ENCODE results near the gene ABLIM2. TPM values are rescaled to one million over a fixed set of nuclear protein-coding genes. Genes with fewer than 3 reads are reported as not detected.

ABLIM2 gene
- total and polyA plus RNA-seq, 2 of the 13 experiments (the other 11 are each of a cell fraction or from before 2014, with no cell fraction given): 0.20 to 0.37 TPM

DNA sequence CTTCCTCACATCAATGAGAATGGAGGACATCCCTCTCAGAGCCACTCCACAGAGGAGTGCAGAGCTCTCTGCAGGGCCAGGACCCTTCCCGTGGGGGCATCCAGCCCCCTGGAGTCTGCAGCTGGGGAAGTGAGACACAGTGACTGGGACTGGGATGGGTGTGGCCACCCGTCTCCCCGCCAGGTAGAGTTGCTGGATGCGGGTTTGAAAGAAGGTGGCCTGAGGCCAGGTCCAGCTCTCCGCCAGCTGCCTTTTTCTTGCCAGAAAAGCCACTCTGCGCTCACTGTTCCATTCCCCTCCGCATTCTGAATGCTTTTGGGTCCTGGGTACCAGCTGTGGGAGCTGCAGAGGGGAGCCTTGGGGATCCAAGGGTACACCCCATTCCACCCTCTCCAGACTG, 82.6 kb downstream of the ABLIM2 start:
- DNase-seq (ENCODE audit: low spot score): no peak
- 53% methylated on average over 2 of the region's 7 CpGs for WGBS (ENCODE audit: low lambda C conversion rate)
- H3K79me2 ChIP-seq (ENCODE audit: insufficient read depth, low read length): no peaks in the 10 kb centered on the region
- no peaks in the 10 kb centered on the region for H3K36me3 ChIP-seq (replicated peaks in 1 of 2; ENCODE audit: control insufficient read depth in 1 of 2, insufficient read depth in 2 of 2, low read length in 2 of 2)
- H3K27ac ChIP-seq (ENCODE audit: extremely low read length, insufficient read depth, low read length): no peak overlapping the region
- ATAC-seq: no peak
- no peak overlapping the region for H3K4me3 ChIP-seq (replicated peaks in 1 of 3; ENCODE audit: insufficient read depth in 1 of 3, low read depth in 2 of 3, low read length in 3 of 3)
- in situ Hi-C loops (cut with HindIII; ENCODE audit: extremely low pct_ligation_motif_present, low pct_unique_long_range_greater_than_20kb): no loop called here
- intact Hi-C loops (cut with micrococcal nuclease; ENCODE audit: unreplicated experiment): no loop called here
- H3K9me3 ChIP-seq (ENCODE audit: low read length): no peaks in the 10 kb centered on the region
- no peak overlapping the region for H3K4me2 ChIP-seq (ENCODE audit: low read depth, low read length)
- BruUV-seq (replicated peaks): no TSS peak
- POLR2A ChIA-PET: no interaction called here
- peaks cover 8 to 47% of the 10 kb centered on the region in 2 experiments; a peak in 4 of 5 replicates for H3K27me3 ChIP-seq (ENCODE audit: control insufficient read depth in 1 of 2, insufficient read depth in 2 of 2, low read length in 2 of 2)
- H3K4me1 ChIP-seq (ENCODE audit: insufficient read depth, low read length): no peaks in the 10 kb centered on the region
- CTCF ChIA-PET (ENCODE audit: low intra/inter-chr PET ratio, low total read pairs): no interaction called here
- no peak overlapping the region for H3K9ac ChIP-seq (ENCODE audit: insufficient read depth, low read depth, low read length)
- FAIRE-seq: no peak
- no peaks in the 10 kb centered on the region for H4K20me1 ChIP-seq (ENCODE audit: insufficient read depth, low read length)
- H2AFZ ChIP-seq (ENCODE audit: low read length): no peak overlapping the region
- TF ChIP-seq POLR2G (IDR thresholded peaks at IDR 0.05; ENCODE audit: low read depth, low read length) (no peak), IRF1 (CRISPR knock-in tag; IDR thresholded peaks at IDR 0.05; ENCODE audit: low read depth) (no peak), ZNF253 (CRISPR knock-in tag; IDR thresholded peaks at IDR 0.05; ENCODE audit: borderline replicate concordance) (no peak), KLF15 (CRISPR knock-in tag; IDR thresholded peaks at IDR 0.05; ENCODE audit: borderline replicate concordance) (no peak), ZNF816 (CRISPR knock-in tag; IDR thresholded peaks at IDR 0.05; ENCODE audit: borderline replicate concordance) (no peak), BATF2 (CRISPR knock-in tag; IDR thresholded peaks at IDR 0.05) (no peak), ZNF558 (CRISPR knock-in tag; IDR thresholded peaks at IDR 0.05; ENCODE audit: borderline replicate concordance) (no peak), RERE (CRISPR knock-in tag; IDR thresholded peaks at IDR 0.05; ENCODE audit: low read depth) (no peak), RELA (CRISPR knock-in tag; IDR thresholded peaks at IDR 0.05) (no peak), REPIN1 (CRISPR knock-in tag; IDR thresholded peaks at IDR 0.05; ENCODE audit: borderline replicate concordance, low read depth) (no peak)
- TF ChIP-seq, protein P1, sequence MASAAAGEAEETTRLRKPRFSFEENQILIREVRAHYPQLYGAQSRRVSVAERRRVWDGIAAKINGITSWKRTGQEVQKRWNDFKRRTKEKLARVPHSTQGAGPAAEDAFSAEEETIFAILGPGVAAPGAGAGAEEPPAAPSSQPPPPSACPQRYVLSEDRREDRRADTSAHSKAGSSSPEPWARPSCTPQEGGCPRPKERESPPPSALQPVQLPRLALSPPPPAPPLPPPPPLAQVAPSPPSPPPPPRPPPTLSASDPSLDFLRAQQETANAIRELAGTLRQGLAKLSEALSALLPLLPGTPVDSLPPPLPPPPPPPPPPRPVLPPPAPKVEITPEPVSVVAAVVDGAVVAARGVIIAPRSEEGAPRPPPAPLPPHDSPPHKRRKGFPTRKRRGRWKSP (CRISPR knock-in tag; IDR thresholded peaks at IDR 0.05): no peak
- TF ChIP-seq, protein P2, sequence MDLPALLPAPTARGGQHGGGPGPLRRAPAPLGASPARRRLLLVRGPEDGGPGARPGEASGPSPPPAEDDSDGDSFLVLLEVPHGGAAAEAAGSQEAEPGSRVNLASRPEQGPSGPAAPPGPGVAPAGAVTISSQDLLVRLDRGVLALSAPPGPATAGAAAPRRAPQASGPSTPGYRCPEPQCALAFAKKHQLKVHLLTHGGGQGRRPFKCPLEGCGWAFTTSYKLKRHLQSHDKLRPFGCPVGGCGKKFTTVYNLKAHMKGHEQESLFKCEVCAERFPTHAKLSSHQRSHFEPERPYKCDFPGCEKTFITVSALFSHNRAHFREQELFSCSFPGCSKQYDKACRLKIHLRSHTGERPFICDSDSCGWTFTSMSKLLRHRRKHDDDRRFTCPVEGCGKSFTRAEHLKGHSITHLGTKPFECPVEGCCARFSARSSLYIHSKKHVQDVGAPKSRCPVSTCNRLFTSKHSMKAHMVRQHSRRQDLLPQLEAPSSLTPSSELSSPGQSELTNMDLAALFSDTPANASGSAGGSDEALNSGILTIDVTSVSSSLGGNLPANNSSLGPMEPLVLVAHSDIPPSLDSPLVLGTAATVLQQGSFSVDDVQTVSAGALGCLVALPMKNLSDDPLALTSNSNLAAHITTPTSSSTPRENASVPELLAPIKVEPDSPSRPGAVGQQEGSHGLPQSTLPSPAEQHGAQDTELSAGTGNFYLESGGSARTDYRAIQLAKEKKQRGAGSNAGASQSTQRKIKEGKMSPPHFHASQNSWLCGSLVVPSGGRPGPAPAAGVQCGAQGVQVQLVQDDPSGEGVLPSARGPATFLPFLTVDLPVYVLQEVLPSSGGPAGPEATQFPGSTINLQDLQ (CRISPR knock-in tag; IDR thresholded peaks at IDR 0.05): no peak

All from HepG2 (cell line).